B cell (primary cell): Measurements from ENCODE around the gene ANKDD1B. TPM values are rescaled to one million over a fixed set of nuclear protein-coding genes. Genes with fewer than 3 reads are reported as not detected.

ENCODE experiments used
- ATAC-seq: fragments of 200-7000 bp; cut with Tn5 transposase; one replicate; pipeline ENCODE4 v1.10.0; 2021; ENCODE audit warnings: low read depth, mild to moderate bottlenecking, moderate number of reproducible peaks, moderate library complexity
- CTCF ChIA-PET: fragments of 350-600 bp; sonication (Branson Sonifier 250); formaldehyde crosslinking; loops from one replicate; lab custom pipeline; 2021; ENCODE audit warnings: antibody characterized with exemption, inconsistent platforms; lab: Charles Lee
- POLR2A ChIA-PET: fragments of 350-600 bp; sonication (Branson Sonifier 250); formaldehyde crosslinking; loops from one replicate; lab custom pipeline; 2021; ENCODE audit warnings: antibody characterized with exemption; lab: Charles Lee
- DNase-seq: peaks from one replicate; pipeline ENCODE4 v3.0.0; 2013
- H2AFZ ChIP-seq: 2 replicates; pipeline ENCODE4 v1.6.1; 2012; ENCODE audit warnings: mild to moderate bottlenecking, low read depth, low read length; ENCODE audit not compliant: insufficient read depth, poor library complexity, severe bottlenecking
- H3K27ac ChIP-seq, 2 donors: 1 replicate in 1 of 2; 2 replicates in 1 of 2; pipeline ENCODE4 v1.5.1; 2012 to 2013; ENCODE audit warnings: low read length in 2 of 2, mild to moderate bottlenecking in 2 of 2, moderate library complexity in 1 of 2
- H3K27me3 ChIP-seq, 4 experiments: fragments of 200-600 bp in 1 of 4; sonication (generic) in 1 of 4; replicated peaks in 1 of 4; 1 replicate in 2 of 4; 2 replicates in 2 of 4; pipeline versions ENCODE4 v1.6.1 to v1.7.0; 2013 to 2016; ENCODE audit warnings: low read length in 3 of 4, mild to moderate bottlenecking in 2 of 4, mixed read lengths in 1 of 4, moderate library complexity in 1 of 4; ENCODE audit not compliant: insufficient read depth in 4 of 4, control insufficient read depth in 3 of 4; ENCODE audit errors: control extremely low read depth in 1 of 4
- H3K36me3 ChIP-seq, 2 experiments: replicated peaks in 1 of 2; 1 replicate in 1 of 2; 2 replicates in 1 of 2; pipeline versions ENCODE4 v1.6.1 to v1.7.1; 2013; ENCODE audit warnings: low read length in 1 of 2; ENCODE audit not compliant: insufficient read depth in 2 of 2, control insufficient read depth in 1 of 2; ENCODE audit errors: control extremely low read depth in 1 of 2, extremely low read depth in 1 of 2
- H3K4me1 ChIP-seq, 2 donors: fragments of 200-600 bp in 1 of 2; sonication (generic) in 1 of 2; 1 replicate in 1 of 2; 2 replicates in 1 of 2; pipeline versions ENCODE4 v1.5.1 to v1.6.1; 2013 to 2017; ENCODE audit warnings: low read length in 2 of 2; ENCODE audit not compliant: control insufficient read depth in 2 of 2, insufficient read depth in 2 of 2
- H3K4me2 ChIP-seq: replicated peaks from 2 replicates; pipeline ENCODE3; 2012; ENCODE audit warnings: mild to moderate bottlenecking, low read depth, low read length; ENCODE audit not compliant: poor library complexity, severe bottlenecking
- H3K4me3 ChIP-seq, 5 experiments: fragments of 200-600 bp in 1 of 5; sonication (generic) in 1 of 5; 1 replicate in 3 of 5; 2 replicates in 2 of 5; pipeline versions ENCODE4 v1.5.1 to v1.7.0; 2011 to 2016; ENCODE audit warnings: low read length in 4 of 5, mild to moderate bottlenecking in 4 of 5, low read depth in 2 of 5, control low read depth in 1 of 5, moderate library complexity in 1 of 5; ENCODE audit not compliant: insufficient read depth in 1 of 5; ENCODE audit errors: control extremely low read depth in 1 of 5, extremely low read depth in 1 of 5
- H3K79me2 ChIP-seq: fragments of 200-600 bp; sonication (generic); one replicate; pipeline ENCODE4 v1.6.0; 2016; ENCODE audit warnings: low read length; ENCODE audit not compliant: control insufficient read depth, insufficient read depth
- H3K9ac ChIP-seq: fragments of 200-600 bp; sonication (generic); 2 replicates; pipeline ENCODE4 v1.6.1; 2017; ENCODE audit warnings: mild to moderate bottlenecking, low read length, moderate library complexity
- H3K9me3 ChIP-seq, 3 donors: one replicate each; pipeline versions ENCODE4 v1.6.1 to v1.7.1; 2013; ENCODE audit warnings: low read length in 2 of 3; ENCODE audit not compliant: control insufficient read depth in 2 of 3, insufficient read depth in 1 of 3; ENCODE audit errors: control extremely low read depth in 1 of 3
- H4K20me1 ChIP-seq: 2 replicates; pipeline ENCODE4 v1.6.0; 2012; ENCODE audit warnings: mild to moderate bottlenecking, low read length; ENCODE audit not compliant: insufficient read depth, control insufficient read depth, poor library complexity, severe bottlenecking
- H3K27ac Mint-ChIP-seq: one replicate; pipeline ENCODE4 v1.8.0; 2021; ENCODE audit warnings: mixed read lengths
- H3K27me3 Mint-ChIP-seq: one replicate; pipeline ENCODE4 v1.8.0; 2021; ENCODE audit warnings: mixed read lengths
- H3K4me1 Mint-ChIP-seq: one replicate; pipeline ENCODE4 v1.8.0; 2021; ENCODE audit warnings: mixed read lengths
- H3K4me3 Mint-ChIP-seq: one replicate; pipeline ENCODE4 v1.8.0; 2021; ENCODE audit warnings: mixed read lengths
- H3K9me3 Mint-ChIP-seq: one replicate; pipeline ENCODE4 v1.8.0; 2022; ENCODE audit warnings: mixed read lengths; ENCODE audit not compliant: insufficient read depth
- EZH2 ChIP-seq: IDR thresholded peaks from 2 replicates; pipeline ENCODE4 v1.6.1; 2012; ENCODE audit warnings: borderline replicate concordance, low read depth, mild to moderate bottlenecking, moderate library complexity, low read length; ENCODE audit not compliant: insufficient read depth, poor library complexity, severe bottlenecking
- WGBS: methylation state at CpG from one replicate; pipeline ENCODE4 v1.1.5; 2013; ENCODE audit warnings: missing lambda C conversion rate; ENCODE audit not compliant: insufficient coverage; 5-methylcytosine and 5-hydroxymethylcytosine counted together
- intact Hi-C: fragments of 100-400 bp; cut with micrococcal nuclease; formaldehyde crosslinking; loops from one replicate; pipeline ENCODE4 v1.10.0; 2022
- polyA plus RNA-seq: library from polyadenylated mRNA; depleted of rRNA; stranded (reverse); fragments of >200 nt; gene quantifications from 2 replicates; pipeline ENCODE4 v1.2.3, GENCODE V29; 2012
- total RNA-seq, 2 donors: library from RNA; stranded (reverse); fragments of 120-200 nt in 1 of 2; gene quantifications; 1 replicate in 1 of 2; 2 replicates in 1 of 2; pipeline versions ENCODE4 v1.2.3 to v1.2.4, GENCODE V29; 2013 to 2022
- TF ChIP-seq, protein P1 (sequence below): fragments of 200-600 bp; IDR thresholded peaks from one replicate; pipeline ENCODE4 v1.8.0; 2022; ENCODE audit warnings: antibody characterized with exemption, mild to moderate bottlenecking

ANKDD1B gene
- total and polyA plus RNA-seq, 2 donors (not counting 1 experiment from before 2014, with no cell fraction given), result 0.30 to 1.1 TPM

GRCh38 chr5:75620184-75620959 lies 9.1 kb downstream of the ANKDD1B start:
- 100% methylated on average over 1 of the region's 4 CpGs for WGBS
- Histone ChIP-seq H3K9me3 (no peaks in the 10 kb centered on the region), H2AFZ (no peak overlapping the region), H3K9ac (no peak overlapping the region), H4K20me1 (no peaks in the 10 kb centered on the region), H3K4me1 (no peaks in the 10 kb centered on the region), H3K27ac (no peak overlapping the region), H3K27me3 (no peaks in the 10 kb centered on the region), H3K4me2 (no peak overlapping the region), H3K36me3 (no peaks in the 10 kb centered on the region), H3K79me2 (no peaks in the 10 kb centered on the region), H3K4me3 (no peak overlapping the region)
- no peak for ATAC-seq
- ChIA-PET CTCF (no interaction called here), POLR2A (no interaction called here)
- Mint-ChIP-seq H3K9me3 (no peaks in the 10 kb centered on the region), H3K27me3 (no peaks in the 10 kb centered on the region), H3K4me3 (no peak overlapping the region), H3K4me1 (no peaks in the 10 kb centered on the region), H3K27ac (no peak overlapping the region)
- DNase-seq, result no peak
- intact Hi-C loops, result no loop called here
- no peak for TF ChIP-seq EZH2
- TF ChIP-seq, protein P1, sequence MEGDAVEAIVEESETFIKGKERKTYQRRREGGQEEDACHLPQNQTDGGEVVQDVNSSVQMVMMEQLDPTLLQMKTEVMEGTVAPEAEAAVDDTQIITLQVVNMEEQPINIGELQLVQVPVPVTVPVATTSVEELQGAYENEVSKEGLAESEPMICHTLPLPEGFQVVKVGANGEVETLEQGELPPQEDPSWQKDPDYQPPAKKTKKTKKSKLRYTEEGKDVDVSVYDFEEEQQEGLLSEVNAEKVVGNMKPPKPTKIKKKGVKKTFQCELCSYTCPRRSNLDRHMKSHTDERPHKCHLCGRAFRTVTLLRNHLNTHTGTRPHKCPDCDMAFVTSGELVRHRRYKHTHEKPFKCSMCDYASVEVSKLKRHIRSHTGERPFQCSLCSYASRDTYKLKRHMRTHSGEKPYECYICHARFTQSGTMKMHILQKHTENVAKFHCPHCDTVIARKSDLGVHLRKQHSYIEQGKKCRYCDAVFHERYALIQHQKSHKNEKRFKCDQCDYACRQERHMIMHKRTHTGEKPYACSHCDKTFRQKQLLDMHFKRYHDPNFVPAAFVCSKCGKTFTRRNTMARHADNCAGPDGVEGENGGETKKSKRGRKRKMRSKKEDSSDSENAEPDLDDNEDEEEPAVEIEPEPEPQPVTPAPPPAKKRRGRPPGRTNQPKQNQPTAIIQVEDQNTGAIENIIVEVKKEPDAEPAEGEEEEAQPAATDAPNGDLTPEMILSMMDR, result no peak

GRCh38 chr5:75622564-75622963 lies 11.3 kb downstream of the ANKDD1B start:
- Mint-ChIP-seq H3K4me3 (no peak overlapping the region), H3K9me3 (no peaks in the 10 kb centered on the region), H3K27me3 (no peaks in the 10 kb centered on the region), H3K27ac (no peak overlapping the region), H3K4me1 (no peaks in the 10 kb centered on the region)
- no peak overlapping the region for H3K27ac ChIP-seq
- H3K4me3 ChIP-seq, result no peak overlapping the region
- no peaks in the 10 kb centered on the region for H3K4me1 ChIP-seq
- DNase-seq, result no peak
- intact Hi-C loops, result no loop called here
- H3K9me3 ChIP-seq, result no peaks in the 10 kb centered on the region
- WGBS, result 94% methylated on average over 3 of the region's 4 CpGs
- H3K4me2 ChIP-seq, result no peak overlapping the region
- H3K27me3 ChIP-seq, result no peaks in the 10 kb centered on the region
- CTCF ChIA-PET, result no interaction called here
- no peak overlapping the region for H2AFZ ChIP-seq
- ATAC-seq, result no peak
- H3K9ac ChIP-seq, result no peak overlapping the region
- no peaks in the 10 kb centered on the region for H3K36me3 ChIP-seq
- no peaks in the 10 kb centered on the region for H4K20me1 ChIP-seq
- POLR2A ChIA-PET, result no interaction called here
- no peaks in the 10 kb centered on the region for H3K79me2 ChIP-seq
- TF ChIP-seq EZH2, result no peak
- TF ChIP-seq, protein P1, result no peak
